Activated naive CD8-positive, alpha-beta T cell treated with anti-CD3 and anti-CD28 coated beads, Interleukin-2, amount 50 U/mL, for 24 hours (primary cell): ENCODE measurements around the gene CD300LG.
"Not testable (repeated sequence)": the region's sequence is repeated elsewhere in the genome, so short reads cannot be mapped to it uniquely, and the experiment has no call there.

ENCODE experiments used
- ATAC-seq: fragments of 150-1000 bp; cut with Tn5 transposase; one replicate; pipeline ENCODE4 v1.10.0; 2021
- DNase-seq: peaks from one replicate; pipeline ENCODE4 v3.0.0; 2021
- H3K27ac Mint-ChIP-seq: one replicate; pipeline ENCODE4 v1.8.0; 2021; ENCODE audit warnings: mild to moderate bottlenecking, mixed read lengths
- H3K27me3 Mint-ChIP-seq: one replicate; pipeline ENCODE4 v1.8.0; 2021; ENCODE audit warnings: mixed read lengths
- H3K36me3 Mint-ChIP-seq: one replicate; pipeline ENCODE4 v1.8.0; 2021; ENCODE audit warnings: low read depth, mixed read lengths
- H3K4me1 Mint-ChIP-seq: one replicate; pipeline ENCODE4 v1.8.0; 2021; ENCODE audit warnings: mixed read lengths
- H3K4me3 Mint-ChIP-seq: one replicate; pipeline ENCODE4 v1.8.0; 2021; ENCODE audit warnings: mild to moderate bottlenecking, moderate library complexity, mixed read lengths
- H3K9me3 Mint-ChIP-seq: one replicate; pipeline ENCODE4 v1.8.0; 2021; ENCODE audit warnings: mixed read lengths

Gene CD300LG

GRCh38 chr17:43855061-43855460, 8.1 kb downstream of the CD300LG start:
- no peaks in the 10 kb centered on the region for H3K36me3 Mint-ChIP-seq
- ATAC-seq (no peak), DNase-seq (no peak)
- H3K4me3 Mint-ChIP-seq: no peak overlapping the region
- H3K27me3 Mint-ChIP-seq: peaks cover 8% of the 10 kb centered on the region
- no peak overlapping the region for H3K27ac Mint-ChIP-seq
- H3K9me3 Mint-ChIP-seq: no peaks in the 10 kb centered on the region
- H3K4me1 Mint-ChIP-seq: no peaks in the 10 kb centered on the region

- H3K4me1 Mint-ChIP-seq: no peaks in the 10 kb centered on the region
- ATAC-seq (no peak), DNase-seq (no peak)
- no peak overlapping the region for H3K27ac Mint-ChIP-seq
- H3K9me3 Mint-ChIP-seq: no peaks in the 10 kb centered on the region
- no peaks in the 10 kb centered on the region for H3K36me3 Mint-ChIP-seq
- H3K27me3 Mint-ChIP-seq: peaks cover 8% of the 10 kb centered on the region
- H3K4me3 Mint-ChIP-seq: no peak overlapping the region
These were observed 9.2 kb downstream of the CD300LG start for GRCh38 chr17:43856141-43856540.

- peaks cover 2% of the 10 kb centered on the region for H3K27me3 Mint-ChIP-seq
- no peaks in the 10 kb centered on the region for H3K9me3 Mint-ChIP-seq
- DNase-seq (no peak), ATAC-seq (no peak)
- no peak overlapping the region for H3K4me3 Mint-ChIP-seq
- H3K27ac Mint-ChIP-seq: no peak overlapping the region
- H3K4me1 Mint-ChIP-seq: no peaks in the 10 kb centered on the region
- no peaks in the 10 kb centered on the region for H3K36me3 Mint-ChIP-seq
These were observed 10.2 kb downstream of the CD300LG start for GRCh38 chr17:43857141-43857540.

GRCh38 chr17:43857957-43858600, 11.1 kb downstream of the CD300LG start:
- Mint-ChIP-seq H3K27ac (no peak overlapping the region), H3K9me3 (no peaks in the 10 kb centered on the region), H3K36me3 (no peaks in the 10 kb centered on the region), H3K4me3 (no peak overlapping the region), H3K4me1 (no peaks in the 10 kb centered on the region), H3K27me3 (no peaks in the 10 kb centered on the region)
- DNase-seq (no peak), ATAC-seq (no peak)

GRCh38 chr17:43860077-43860725, 13.2 kb downstream of the CD300LG start:
- no peaks in the 10 kb centered on the region for H3K4me1 Mint-ChIP-seq
- ATAC-seq: no peak
- H3K9me3 Mint-ChIP-seq: no peaks in the 10 kb centered on the region
- H3K36me3 Mint-ChIP-seq: no peaks in the 10 kb centered on the region
- no peak overlapping the region for H3K27ac Mint-ChIP-seq
- DNase-seq: no peak
- no peak overlapping the region for H3K4me3 Mint-ChIP-seq
- H3K27me3 Mint-ChIP-seq: peaks cover 3% of the 10 kb centered on the region

GRCh38 chr17:43860927-43861622, 14.1 kb downstream of the CD300LG start:
- H3K27ac Mint-ChIP-seq: no peak overlapping the region
- H3K4me3 Mint-ChIP-seq: no peak overlapping the region
- no peaks in the 10 kb centered on the region for H3K4me1 Mint-ChIP-seq
- no peak for ATAC-seq
- H3K9me3 Mint-ChIP-seq: no peaks in the 10 kb centered on the region
- no peaks in the 10 kb centered on the region for H3K36me3 Mint-ChIP-seq
- peaks cover 3% of the 10 kb centered on the region for H3K27me3 Mint-ChIP-seq
- no peak for DNase-seq

GRCh38 chr17:43861960-43862359, 15.0 kb downstream of the CD300LG start:
- H3K4me3 Mint-ChIP-seq: no peak overlapping the region
- no peaks in the 10 kb centered on the region for H3K9me3 Mint-ChIP-seq
- no peaks in the 10 kb centered on the region for H3K4me1 Mint-ChIP-seq
- no peak overlapping the region for H3K27ac Mint-ChIP-seq
- H3K36me3 Mint-ChIP-seq: no peaks in the 10 kb centered on the region
- H3K27me3 Mint-ChIP-seq: peaks cover 3% of the 10 kb centered on the region
- DNase-seq: no peak
- ATAC-seq: no peak

- Mint-ChIP-seq H3K27ac (no peak overlapping the region), H3K4me3 (no peak overlapping the region), H3K4me1 (no peaks in the 10 kb centered on the region), H3K27me3 (peaks cover 8% of the 10 kb centered on the region), H3K36me3 (no peaks in the 10 kb centered on the region), H3K9me3 (no peaks in the 10 kb centered on the region)
- DNase-seq (no peak), ATAC-seq (no peak)
These were observed 17.4 kb downstream of the CD300LG start for GRCh38 chr17:43864161-43864984.

- no peak for ATAC-seq
- Mint-ChIP-seq H3K27ac (no peak overlapping the region), H3K27me3 (peaks cover 12% of the 10 kb centered on the region), H3K4me1 (no peaks in the 10 kb centered on the region), H3K4me3 (no peak overlapping the region), H3K9me3 (no peaks in the 10 kb centered on the region), H3K36me3 (no peaks in the 10 kb centered on the region)
- DNase-seq: no peak
These were observed 21.4 kb downstream of the CD300LG start for GRCh38 chr17:43868226-43868994.

- H3K36me3 Mint-ChIP-seq, H3K4me3 Mint-ChIP-seq, H3K9me3 Mint-ChIP-seq, H3K27ac Mint-ChIP-seq, DNase-seq, ATAC-seq, H3K4me1 Mint-ChIP-seq: not testable (repeated sequence)
- H3K27me3 Mint-ChIP-seq: peaks cover 11% of the 10 kb centered on the region
These were observed 22.1 kb downstream of the CD300LG start for GRCh38 chr17:43869031-43869430.

- Mint-ChIP-seq H3K4me1 (no peaks in the 10 kb centered on the region), H3K27ac (no peak overlapping the region), H3K36me3 (no peaks in the 10 kb centered on the region), H3K9me3 (no peaks in the 10 kb centered on the region), H3K27me3 (peaks cover 11% of the 10 kb centered on the region), H3K4me3 (no peak overlapping the region)
- DNase-seq: no peak
- ATAC-seq: no peak
These were observed 25.1 kb downstream of the CD300LG start for GRCh38 chr17:43871946-43872690.

- H3K4me1 Mint-ChIP-seq: no peaks in the 10 kb centered on the region
- no peaks in the 10 kb centered on the region for H3K9me3 Mint-ChIP-seq
- no peak overlapping the region for H3K27ac Mint-ChIP-seq
- H3K27me3 Mint-ChIP-seq: peaks cover 8% of the 10 kb centered on the region
- ATAC-seq (no peak), DNase-seq (no peak)
- no peaks in the 10 kb centered on the region for H3K36me3 Mint-ChIP-seq
- no peak overlapping the region for H3K4me3 Mint-ChIP-seq
These were observed 26.1 kb downstream of the CD300LG start for GRCh38 chr17:43873091-43873490.

GRCh38 chr17:43873815-43874214, 26.8 kb downstream of the CD300LG start:
- Mint-ChIP-seq H3K36me3 (no peaks in the 10 kb centered on the region), H3K27me3 (peaks cover 6% of the 10 kb centered on the region), H3K4me3 (no peak overlapping the region), H3K27ac (no peak overlapping the region), H3K4me1 (no peaks in the 10 kb centered on the region), H3K9me3 (no peaks in the 10 kb centered on the region)
- ATAC-seq (no peak), DNase-seq (no peak)
